Anterior cingulate cortex (tissue), 58 donors: ENCODE data around the gene MBLAC1.
"Not testable (repeated sequence)": the region's sequence is repeated elsewhere in the genome, so short reads cannot be mapped to it uniquely, and the experiment has no call there.

Experiments
- DNase-seq, 58 donors: peaks; one replicate each; lab custom pipeline; 2025; lab: John Stamatoyannopoulos, UW

The MBLAC1 gene

GRCh38 chr7:100119970-100120732 lies 6.6 kb upstream of the MBLAC1 start:
- peak in 55 of 58 donors; percentile 50 to 88 (median 74) for DNase-seq

DNA sequence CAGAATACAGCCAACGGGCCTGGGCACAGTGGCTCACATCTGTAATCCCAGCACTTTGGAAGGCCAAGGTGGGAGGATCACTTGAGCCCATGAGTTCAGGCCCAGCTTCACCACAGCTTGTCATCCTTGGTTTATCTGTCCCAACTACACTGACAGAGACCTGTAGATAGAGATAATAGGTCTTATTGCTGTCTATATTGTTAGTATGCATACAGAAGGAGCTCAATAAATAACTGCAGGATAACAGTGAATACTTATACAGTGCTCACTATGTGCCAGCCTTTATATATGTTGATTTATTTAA lies 6.1 kb upstream of the MBLAC1 start:
- no peak for DNase-seq

DNA sequence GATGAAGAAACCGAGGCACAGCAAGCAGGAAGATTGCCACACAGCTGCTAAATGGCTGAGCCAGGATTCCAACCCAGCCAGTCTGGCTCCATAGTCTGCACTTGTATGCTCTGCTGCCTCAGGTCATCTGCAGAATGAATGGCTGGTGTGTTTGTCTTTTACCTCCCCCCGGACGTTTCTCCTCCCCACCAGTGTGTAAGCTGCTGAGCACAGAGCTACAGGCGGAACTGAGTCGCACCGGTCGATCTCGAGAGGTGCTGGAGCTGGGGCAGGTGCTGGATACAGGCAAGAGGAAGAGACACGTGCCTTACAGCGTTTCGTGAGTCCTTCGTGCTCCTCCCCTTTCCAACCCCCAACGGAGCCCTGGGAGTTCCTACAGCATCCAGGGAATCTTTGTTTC lies 4.7 kb upstream of the MBLAC1 start:
- DNase-seq: no peak

DNA sequence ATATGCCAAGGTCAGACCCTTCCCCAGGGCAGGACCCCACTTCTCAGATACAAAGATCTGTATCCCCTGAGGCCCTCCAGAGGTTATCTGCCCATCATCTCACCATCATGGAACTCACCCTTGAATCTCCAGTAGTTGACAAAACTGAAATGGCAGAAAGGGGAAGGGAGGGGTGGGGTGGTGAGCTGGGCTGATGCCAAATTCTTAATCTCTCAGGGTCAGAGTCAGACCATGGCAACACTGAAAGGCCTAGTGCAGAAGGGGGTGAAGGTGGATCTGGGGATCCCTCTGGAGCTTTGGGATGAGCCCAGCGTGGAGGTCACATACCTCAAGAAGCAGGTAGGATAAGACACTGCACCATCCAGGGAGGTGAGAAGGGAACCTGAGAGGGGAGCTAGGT lies 4.2 kb upstream of the MBLAC1 start:
- no peak for DNase-seq

GRCh38 chr7:100124301-100125230 lies 2.2 kb upstream of the MBLAC1 start:
- DNase-seq: no peak

GRCh38 chr7:100126239-100126930 lies 382 bp upstream of the MBLAC1 start:
- DNase-seq: peak in 7 of 58 donors; percentile 58 to 78 (median 77)

GRCh38 chr7:100127866-100128636 lies 1.3 kb downstream of the MBLAC1 start:
- DNase-seq: peak in 18 of 58 donors; percentile 9 to 72 (median 37)

- DNase-seq: no peak
Measured at GRCh38 chr7:100128637-100128963, 1.8 kb downstream of the MBLAC1 start.

- not testable (repeated sequence) for DNase-seq
Measured at GRCh38 chr7:100130220-100130607, 3.4 kb downstream of the MBLAC1 start.

DNA sequence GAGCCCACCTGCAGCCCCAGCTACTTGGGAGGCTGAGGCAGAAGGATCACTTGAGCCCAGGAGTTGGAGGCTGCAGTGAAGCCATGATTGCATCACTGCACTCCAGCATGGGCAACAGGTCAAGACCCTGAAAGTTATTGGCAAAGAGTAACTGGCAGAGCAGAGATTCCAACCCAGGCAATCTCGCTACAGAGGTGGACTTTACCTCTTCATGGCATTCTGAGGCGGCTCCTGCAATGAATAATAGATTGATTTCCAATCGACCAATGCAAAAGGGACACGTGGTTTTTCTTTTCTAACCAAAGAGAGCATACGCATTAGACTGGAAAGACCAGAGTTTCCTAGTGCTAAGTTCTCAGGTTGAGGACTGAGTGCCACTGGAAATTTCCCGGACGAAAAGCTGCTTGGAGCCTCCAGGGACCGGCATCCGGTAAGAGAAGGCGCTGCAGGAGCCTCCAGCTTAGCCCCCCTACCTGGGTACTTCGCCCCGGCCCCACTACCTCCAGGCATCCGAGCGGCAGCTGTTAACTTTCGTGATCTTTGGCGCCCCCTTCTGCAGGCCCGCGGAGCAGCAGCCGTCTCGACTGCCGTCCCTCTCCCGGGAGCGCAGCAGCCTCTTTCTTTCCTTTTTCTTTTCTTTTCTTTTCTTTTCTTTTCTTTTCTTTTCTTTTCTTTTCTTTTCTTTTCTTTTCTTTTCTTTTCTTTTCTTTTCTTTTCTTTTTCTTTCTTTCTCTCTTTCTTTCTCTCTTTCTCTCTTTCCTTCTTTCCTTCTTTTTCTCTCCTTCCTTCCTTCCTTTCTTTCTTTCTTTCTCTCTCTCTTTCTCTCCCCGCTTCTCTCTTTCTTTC lies 4.1 kb downstream of the MBLAC1 start:
- DNase-seq: peak in 53 of 58 donors; percentile 6 to 85 (median 51)

GRCh38 chr7:100132126-100132525 lies 5.4 kb downstream of the MBLAC1 start:
- DNase-seq: no peak

- peak in 31 of 58 donors; percentile 7 to 58 (median 23) for DNase-seq
Measured at GRCh38 chr7:100132697-100133151, 6.0 kb downstream of the MBLAC1 start.

DNA sequence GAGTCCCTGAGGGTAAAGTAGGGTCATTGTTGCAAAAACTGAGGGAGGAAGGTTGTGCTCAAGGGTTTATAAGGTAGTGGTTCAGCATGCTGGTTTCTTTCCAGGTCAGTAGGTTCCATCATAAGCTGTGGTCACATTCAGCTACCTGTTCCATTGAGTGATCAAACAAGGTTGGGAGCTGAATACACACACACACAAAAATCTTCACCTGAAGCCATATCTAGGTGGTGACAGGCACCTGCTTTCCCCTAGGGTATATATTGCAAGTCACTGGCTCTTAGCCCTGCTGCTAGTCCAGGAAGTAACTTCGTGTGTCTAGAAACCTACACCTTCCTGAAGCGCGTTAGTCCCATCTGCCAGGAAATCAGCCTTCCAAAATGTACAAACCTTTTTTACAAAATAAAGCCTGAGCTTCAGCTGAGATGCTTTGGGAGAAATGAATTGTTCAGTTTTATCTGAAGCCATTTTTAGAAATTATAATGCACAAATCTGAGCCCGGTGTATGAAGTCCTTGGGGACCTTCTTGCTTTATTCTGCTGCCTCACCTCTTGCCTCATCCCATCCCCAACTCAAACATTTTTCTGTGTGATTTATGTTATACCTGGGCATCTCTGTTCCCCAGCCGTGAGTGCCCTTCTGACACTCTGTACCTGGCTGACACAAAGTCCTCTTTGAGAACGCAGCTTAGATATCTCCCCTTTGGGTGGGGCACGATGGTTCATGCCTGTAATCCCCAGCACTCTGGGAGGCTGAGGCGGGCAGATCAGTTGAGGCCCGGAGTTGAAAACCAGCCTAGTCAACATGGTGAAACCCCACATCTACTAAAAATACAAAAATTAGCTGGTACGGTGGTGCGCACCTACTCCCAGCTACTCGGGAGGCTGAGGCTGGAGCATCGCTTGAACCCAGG lies 11.3 kb downstream of the MBLAC1 start:
- no peak for DNase-seq

GRCh38 chr7:100141555-100141949 lies 14.8 kb downstream of the MBLAC1 start:
- DNase-seq: no peak

DNA sequence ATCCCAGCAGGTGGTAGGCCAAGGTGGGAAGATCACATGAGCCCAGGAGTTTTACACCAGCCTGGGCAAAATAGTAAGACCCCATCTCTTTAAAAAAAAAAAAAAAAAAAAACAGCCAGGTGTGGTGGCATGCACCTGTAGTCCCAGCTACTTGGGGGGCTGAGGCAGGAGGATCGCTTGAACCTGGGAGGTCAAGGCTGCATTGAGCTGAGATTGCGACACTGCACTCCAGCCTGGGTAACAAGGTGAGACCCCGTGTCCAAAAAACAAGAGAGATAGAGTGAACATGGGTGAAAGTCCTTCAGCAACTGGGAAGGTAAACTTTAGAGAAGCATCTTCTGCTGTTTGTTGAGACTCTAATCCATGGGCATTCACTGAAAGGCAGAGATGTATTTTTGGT lies 15.7 kb downstream of the MBLAC1 start:
- DNase-seq: no peak

DNA sequence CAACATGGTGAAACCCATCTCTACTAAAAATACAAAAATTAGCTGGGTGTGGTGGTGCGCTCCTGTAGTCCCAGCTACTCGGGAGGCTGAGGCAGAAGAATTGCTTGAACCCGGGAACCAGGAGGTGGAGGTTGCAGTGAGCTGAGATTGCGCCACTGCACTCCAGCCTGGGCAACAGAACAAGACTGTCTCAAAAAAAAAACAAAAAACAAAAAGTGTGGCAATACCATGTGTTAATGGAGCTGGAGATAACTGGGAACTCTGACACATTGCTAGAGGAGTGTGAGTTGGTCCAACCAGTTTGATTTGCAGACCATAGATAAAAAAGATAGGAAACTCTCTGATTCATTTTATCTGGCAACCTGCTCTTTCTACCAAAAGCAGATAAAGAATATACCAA lies 19.6 kb downstream of the MBLAC1 start:
- DNase-seq: not testable (repeated sequence)

GRCh38 chr7:100147278-100147677 lies 20.5 kb downstream of the MBLAC1 start:
- DNase-seq: no peak

DNA sequence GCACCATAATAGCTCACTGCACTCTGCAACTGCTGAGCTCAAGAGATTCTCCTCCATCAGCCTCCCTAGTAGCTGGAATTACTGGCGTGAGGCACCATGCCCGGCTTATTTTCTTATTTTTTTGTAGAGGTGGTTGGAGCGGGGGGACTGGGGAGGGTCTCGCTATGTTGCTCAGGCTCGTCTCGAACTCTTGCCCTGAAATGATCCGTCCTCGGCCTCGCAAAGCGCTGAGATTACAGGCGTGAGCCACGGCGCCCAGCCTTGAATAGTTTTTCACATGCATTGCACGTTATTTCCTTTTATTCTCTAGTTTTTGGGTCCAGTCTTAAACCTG lies 21.4 kb downstream of the MBLAC1 start:
- no peak for DNase-seq
